Adrenal gland (tissue), 12 donors: Measurements from ENCODE around the gene KCNAB1. TPM values are rescaled to one million over a fixed set of nuclear protein-coding genes. Genes with fewer than 3 reads are reported as not detected.

Source experiments
- DNase-seq, 7 donors: peaks; one replicate each; pipeline ENCODE4 v3.0.0-alpha.2; 2019 to 2020
- H3K27ac ChIP-seq, 5 donors: fragments of 200-600 bp; sonication (generic) in 4 of 5; 1 replicate in 3 of 5; 2 replicates in 2 of 5; pipeline versions ENCODE4 v1.5.1 to v1.8.0; 2016 to 2020; ENCODE audit warnings: mild to moderate bottlenecking in 1 of 5
- H3K27me3 ChIP-seq: fragments of 200-600 bp; 2 replicates; pipeline ENCODE4 v1.8.0; 2021
- H3K36me3 ChIP-seq, 2 donors: fragments of 200-600 bp; replicated peaks in 1 of 2; 1 replicate in 1 of 2; 2 replicates in 1 of 2; pipeline versions ENCODE4 v1.5.1 to v1.8.0; 2018 to 2022
- H3K4me1 ChIP-seq, 2 donors: fragments of 200-600 bp; replicated peaks in 1 of 2; 1 replicate in 1 of 2; 2 replicates in 1 of 2; pipeline versions ENCODE4 v1.5.1 to v1.8.0; 2018 to 2021
- H3K4me3 ChIP-seq, 4 donors: fragments of 200-600 bp; sonication (generic) in 3 of 4; one replicate each; pipeline ENCODE4 v1.5.1; 2016 to 2018
- H3K9me3 ChIP-seq, 3 donors: fragments of 200-600 bp; sonication (generic) in 1 of 3; replicated peaks in 1 of 3; 1 replicate in 2 of 3; 2 replicates in 1 of 3; pipeline versions ENCODE4 v1.5.1 to v1.8.0; 2016 to 2021
- POLR2A ChIP-seq, 2 donors: fragments of 450-650 bp; IDR thresholded peaks; one replicate each; pipeline ENCODE4 v1.6.1; 2017; ENCODE audit warnings: antibody characterized with exemption in 2 of 2, mild to moderate bottlenecking in 2 of 2, moderate library complexity in 1 of 2
- WGBS, 4 donors: extraction: QIAGEN DNeasy Blood & Tissue Kit in 2 of 4; methylation state at CpG; one replicate each; pipeline versions ENCODE4 v1.1.5 to v1.1.7; 2013 to 2017; 5-methylcytosine and 5-hydroxymethylcytosine counted together
- intact Hi-C, 2 donors: fragments of 100-400 bp; cut with DNase I; formaldehyde crosslinking; loops; one replicate each; pipeline versions ENCODE4 v1.14.1 to v1.15.0; 2022 to 2023
- polyA plus RNA-seq, 3 donors: library from polyadenylated mRNA; stranded (reverse); fragments of 200-250 nt in 2 of 3; fragments of 350-450 nt in 1 of 3; fragmentation: Illumina TruSeq in 1 of 3; extraction: RNeasy Lipid Tissue Mini Kit (QIAGEN cat#74804) in 1 of 3; gene quantifications; one replicate each; pipeline ENCODE4 v1.2.3, GENCODE V29; 2013 to 2014
- total RNA-seq, 9 donors: library from RNA; depleted of rRNA in 4 of 9; stranded (reverse); fragments of >200 nt in 4 of 9; fragments of 120-200 nt in 1 of 9; fragmentation: NEBNext Ultra II Directional in 1 of 9; extraction: Animal tissue kit (Norgen Biotek cat#: 25700) in 1 of 9; gene quantifications; one replicate each; pipeline versions ENCODE4 v1.1.0 to v1.2.4, GENCODE V29; 2013 to 2023
- TF ChIP-seq, protein P1 (sequence below), 6 experiments: fragments of 450-650 bp in 4 of 6; fragments of 200-600 bp in 2 of 6; sonication (generic) in 1 of 6; IDR thresholded peaks; 1 replicate in 5 of 6; 2 replicates in 1 of 6; pipeline versions ENCODE4 v1.5.1 to v1.8.0; 2016 to 2021; ENCODE audit warnings: antibody characterized with exemption in 6 of 6, mild to moderate bottlenecking in 2 of 6, moderate library complexity in 1 of 6
- donor health status: healthy with polysubstance abuse.
- donor health status: Bipolar disorder and iron deficiency.
- donor health status: DM: yes; HTN: yes; CAD: no.
- donor health status: DM: no; HTN: no; CAD: no.
- donor health status: DM: no; HTN: no; CAD: no.
- donor health status: DM: yes; HTN: yes; CAD: no.

KCNAB1 gene
- total and polyA plus RNA-seq, 12 donors: 0.36 to 5.0 (median 1.5) TPM

DNA sequence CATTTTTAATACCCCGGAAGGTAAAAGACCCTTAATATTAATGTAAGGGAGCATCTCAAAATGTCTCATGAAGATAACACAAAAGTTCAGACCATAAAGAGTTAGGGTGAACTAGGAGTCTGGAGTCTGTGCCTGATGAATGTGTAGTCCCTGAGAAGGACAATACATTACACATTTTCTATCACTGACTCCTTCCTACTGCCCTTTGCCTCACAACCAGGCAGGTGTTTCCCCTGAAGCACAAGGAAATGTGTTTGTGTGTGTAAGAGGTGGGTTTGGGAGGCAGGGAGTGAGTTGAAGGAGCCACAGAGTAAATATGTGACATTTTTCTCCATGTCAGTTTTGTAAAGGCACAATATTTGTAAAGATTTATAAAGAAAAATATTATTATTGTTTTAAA is 375.4 kb downstream of the KCNAB1 start:
- Histone ChIP-seq H3K4me1 (no peaks in the 10 kb centered on the region), H3K9me3 (no peaks in the 10 kb centered on the region), H3K36me3 (no peaks in the 10 kb centered on the region), H3K27ac (no peak overlapping the region), H3K27me3 (no peaks in the 10 kb centered on the region), H3K4me3 (no peak overlapping the region)
- intact Hi-C loops: no loop called here
- WGBS, 4 donors: 88 to 96% (median 93%) methylated on average over 1 of the region's 1 CpG
- no peak for DNase-seq
- TF ChIP-seq POLR2A (IDR thresholded peaks at IDR 0.05): no peak
- TF ChIP-seq, protein P1, sequence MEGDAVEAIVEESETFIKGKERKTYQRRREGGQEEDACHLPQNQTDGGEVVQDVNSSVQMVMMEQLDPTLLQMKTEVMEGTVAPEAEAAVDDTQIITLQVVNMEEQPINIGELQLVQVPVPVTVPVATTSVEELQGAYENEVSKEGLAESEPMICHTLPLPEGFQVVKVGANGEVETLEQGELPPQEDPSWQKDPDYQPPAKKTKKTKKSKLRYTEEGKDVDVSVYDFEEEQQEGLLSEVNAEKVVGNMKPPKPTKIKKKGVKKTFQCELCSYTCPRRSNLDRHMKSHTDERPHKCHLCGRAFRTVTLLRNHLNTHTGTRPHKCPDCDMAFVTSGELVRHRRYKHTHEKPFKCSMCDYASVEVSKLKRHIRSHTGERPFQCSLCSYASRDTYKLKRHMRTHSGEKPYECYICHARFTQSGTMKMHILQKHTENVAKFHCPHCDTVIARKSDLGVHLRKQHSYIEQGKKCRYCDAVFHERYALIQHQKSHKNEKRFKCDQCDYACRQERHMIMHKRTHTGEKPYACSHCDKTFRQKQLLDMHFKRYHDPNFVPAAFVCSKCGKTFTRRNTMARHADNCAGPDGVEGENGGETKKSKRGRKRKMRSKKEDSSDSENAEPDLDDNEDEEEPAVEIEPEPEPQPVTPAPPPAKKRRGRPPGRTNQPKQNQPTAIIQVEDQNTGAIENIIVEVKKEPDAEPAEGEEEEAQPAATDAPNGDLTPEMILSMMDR (IDR thresholded peaks at IDR 0.05): no peak

DNA sequence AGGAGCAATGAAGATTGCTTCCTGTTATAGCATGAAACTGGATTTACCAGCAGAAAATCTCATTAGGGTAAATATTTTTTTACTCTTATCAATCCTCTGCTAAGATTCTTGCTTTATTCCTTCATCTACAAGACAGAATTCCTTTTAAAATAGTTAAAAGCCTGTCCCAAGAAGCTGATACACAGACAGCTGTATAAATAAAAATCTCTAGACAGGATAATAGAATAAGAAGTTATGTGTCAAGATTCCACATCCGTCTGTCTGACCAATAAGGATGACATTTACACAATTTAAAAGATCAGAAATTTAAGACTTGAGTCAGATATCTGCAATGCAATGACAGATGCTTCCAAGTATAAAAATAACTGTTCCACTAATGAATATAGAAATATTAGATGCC is 376.9 kb downstream of the KCNAB1 start:
- Histone ChIP-seq H3K27me3 (no peaks in the 10 kb centered on the region), H3K4me1 (no peaks in the 10 kb centered on the region), H3K36me3 (no peaks in the 10 kb centered on the region), H3K4me3 (no peak overlapping the region), H3K27ac (no peak overlapping the region), H3K9me3 (no peaks in the 10 kb centered on the region)
- no peak for TF ChIP-seq POLR2A (IDR thresholded peaks at IDR 0.05)
- TF ChIP-seq, protein P1 (IDR thresholded peaks at IDR 0.05): no peak
- intact Hi-C loops: no loop called here
- 45 to 61% (median 51%) methylated on average over 1 of the region's 1 CpG for WGBS, 4 donors
- no peak for DNase-seq

DNA sequence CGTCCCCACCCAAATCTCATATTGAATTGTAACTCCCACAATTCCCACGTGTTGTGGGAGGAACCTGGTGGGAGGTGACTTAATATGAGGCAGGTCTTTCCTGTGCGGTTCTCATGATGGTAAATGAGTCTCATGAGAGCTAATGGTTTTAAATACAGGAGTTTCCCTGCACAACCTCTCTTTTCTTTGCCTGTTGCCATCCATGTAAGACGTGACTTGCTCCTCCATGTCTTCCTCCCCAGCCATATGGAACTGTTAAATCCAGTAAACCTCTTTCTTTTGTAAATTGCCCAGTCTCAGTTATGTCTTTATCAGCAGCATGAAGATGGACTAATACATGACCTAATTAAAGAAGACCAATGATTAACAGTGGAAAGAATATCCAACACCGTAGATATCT is 377.9 kb downstream of the KCNAB1 start:
- no peaks in the 10 kb centered on the region for H3K36me3 ChIP-seq
- TF ChIP-seq, protein P1 (IDR thresholded peaks at IDR 0.05): no peak
- TF ChIP-seq POLR2A (IDR thresholded peaks at IDR 0.05): no peak
- no peak overlapping the region for H3K27ac ChIP-seq
- WGBS, 4 donors: 75 to 92% (median 86%) methylated on average over 5 of the region's 5 CpGs
- intact Hi-C loops: no loop called here
- no peaks in the 10 kb centered on the region for H3K9me3 ChIP-seq
- no peak overlapping the region for H3K4me3 ChIP-seq
- no peak for DNase-seq
- H3K27me3 ChIP-seq: no peaks in the 10 kb centered on the region
- no peaks in the 10 kb centered on the region for H3K4me1 ChIP-seq

- no peak for DNase-seq
- no peaks in the 10 kb centered on the region for H3K9me3 ChIP-seq
- no peak overlapping the region for H3K4me3 ChIP-seq
- intact Hi-C loops: no loop called here
- H3K36me3 ChIP-seq: no peaks in the 10 kb centered on the region
- no peaks in the 10 kb centered on the region for H3K4me1 ChIP-seq
- no peaks in the 10 kb centered on the region for H3K27me3 ChIP-seq
- TF ChIP-seq, protein P1 (IDR thresholded peaks at IDR 0.05): no peak
- TF ChIP-seq POLR2A (IDR thresholded peaks at IDR 0.05): no peak
- no peak overlapping the region for H3K27ac ChIP-seq
Observed at GRCh38 chr3:156507285-156507684, 386.9 kb downstream of the KCNAB1 start.
